ENCODE measurements around the gene SMURF1. TPM values are rescaled to one million over a fixed set of nuclear protein-coding genes. Genes with fewer than 3 reads are reported as not detected.

Gene SMURF1
- total and polyA plus RNA-seq, 5 experiments from 2014 or later = 0.95 to 29.1 (median 3.2) TPM

DNA sequence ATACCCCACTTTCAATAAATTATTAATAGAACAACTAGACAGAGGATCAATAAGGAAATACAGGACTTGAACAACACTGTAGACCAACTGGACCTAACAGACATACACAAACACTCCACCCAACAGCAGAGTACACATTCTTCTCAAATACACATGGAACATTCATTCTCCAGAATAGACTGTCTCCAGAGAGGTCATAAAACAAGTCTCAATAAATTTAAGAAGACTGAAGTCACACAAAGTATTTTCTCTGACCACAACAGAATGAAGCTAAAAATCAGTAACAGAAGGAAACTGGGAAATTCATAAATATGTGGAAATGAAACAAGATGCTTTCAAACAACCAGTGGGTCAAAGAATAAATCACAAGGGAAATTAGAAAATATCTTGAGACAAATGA lies 119.8 kb downstream of the SMURF1 start:
- H3K9me3 Mint-ChIP-seq = no peaks in the 10 kb centered on the region

DNA sequence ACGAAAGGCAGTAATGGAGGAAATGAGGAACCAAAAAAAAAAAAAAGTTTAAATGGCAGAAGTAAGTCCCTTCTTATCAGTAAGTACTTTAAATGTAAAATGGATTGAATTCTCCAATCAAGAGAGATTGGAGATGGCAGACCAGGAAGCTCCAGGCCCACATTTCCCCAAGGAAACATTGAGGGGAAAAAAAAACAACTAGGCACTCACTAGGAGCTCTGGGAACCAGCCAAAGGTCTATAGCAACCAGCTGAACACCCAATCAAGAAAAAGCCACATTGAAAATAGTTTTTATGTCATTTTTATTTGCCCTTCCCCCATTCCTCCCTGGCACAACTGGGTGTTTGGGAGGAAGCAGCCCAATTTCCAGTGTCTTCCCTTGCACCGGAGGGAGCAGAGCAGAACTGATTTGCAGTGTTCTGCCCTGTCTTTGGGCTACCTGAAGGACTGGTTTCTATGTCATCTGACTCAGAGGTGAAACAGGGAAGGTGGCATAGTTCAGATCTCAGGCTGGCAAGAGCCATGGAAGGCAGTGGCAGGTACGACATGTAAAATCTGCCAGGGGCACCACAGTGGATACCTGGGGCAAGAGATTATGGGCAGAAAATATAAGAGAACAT lies 121.9 kb downstream of the SMURF1 start:
- peak overlapping the region in 5 of 10 donors; percentile 6 to 86 (median 45) for H3K27ac Mint-ChIP-seq
- DNase-seq = peak in 1 of 10 donors; percentile 8
- H3K36me3 Mint-ChIP-seq = peaks cover 5 to 43% (median 13%) of the 10 kb centered on the region in 3 donors
- peaks cover 0 to 12% (median 6%) of the 10 kb centered on the region in 4 donors for H3K4me1 Mint-ChIP-seq
- H3K27me3 Mint-ChIP-seq = no peaks in the 10 kb centered on the region
- POLR2A ChIA-PET = interaction anchor here (0.6 kb wide), 1 partner anchor 155 kb away, joined by 3 read pairs; no protein-coding TSS in a partner anchor
- ATAC-seq = no peak
- H3K4me3 Mint-ChIP-seq = no peak overlapping the region
- no peaks in the 10 kb centered on the region for H3K9me3 Mint-ChIP-seq

More for the DNA sequence above, 119.8 kb downstream of the SMURF1 start:
- ATAC-seq (no peak), DNase-seq (no peak)
- peaks cover 1 to 53% (median 15%) of the 10 kb centered on the region in 3 donors for H3K36me3 Mint-ChIP-seq
- H3K4me1 Mint-ChIP-seq = peaks cover 0 to 13% (median 5%) of the 10 kb centered on the region in 4 donors
- H3K27me3 Mint-ChIP-seq = no peaks in the 10 kb centered on the region
- peak overlapping the region in 5 of 10 donors; percentile 3 to 83 (median 68) for H3K27ac Mint-ChIP-seq
- H3K4me3 Mint-ChIP-seq = no peak overlapping the region
- POLR2A ChIA-PET = no interaction called here

DNA sequence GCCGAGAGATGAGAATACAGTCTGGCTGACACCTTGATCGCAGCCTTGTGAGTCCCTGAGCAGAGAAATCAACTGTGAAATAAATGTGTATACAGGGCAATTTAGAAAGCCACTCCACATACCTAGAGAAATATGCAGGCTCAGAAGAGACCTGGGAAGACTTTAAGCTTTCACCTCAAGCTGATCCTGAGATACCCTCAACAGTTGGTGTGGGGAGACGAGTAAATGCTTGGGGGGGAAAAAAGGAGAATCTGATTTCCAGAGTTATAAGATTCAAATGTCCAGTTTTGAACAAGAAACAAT lies 123.5 kb downstream of the SMURF1 start:
- Mint-ChIP-seq H3K4me3 (no peak overlapping the region), H3K27me3 (no peaks in the 10 kb centered on the region), H3K27ac (no peak overlapping the region), H3K4me1 (peaks cover 6 to 16% (median 9%) of the 10 kb centered on the region in 4 donors), H3K9me3 (no peaks in the 10 kb centered on the region), H3K36me3 (peaks cover 11 to 54% (median 24%) of the 10 kb centered on the region in 3 donors)
- ATAC-seq (no peak), DNase-seq (no peak)
- POLR2A ChIA-PET = no interaction called here

DNA sequence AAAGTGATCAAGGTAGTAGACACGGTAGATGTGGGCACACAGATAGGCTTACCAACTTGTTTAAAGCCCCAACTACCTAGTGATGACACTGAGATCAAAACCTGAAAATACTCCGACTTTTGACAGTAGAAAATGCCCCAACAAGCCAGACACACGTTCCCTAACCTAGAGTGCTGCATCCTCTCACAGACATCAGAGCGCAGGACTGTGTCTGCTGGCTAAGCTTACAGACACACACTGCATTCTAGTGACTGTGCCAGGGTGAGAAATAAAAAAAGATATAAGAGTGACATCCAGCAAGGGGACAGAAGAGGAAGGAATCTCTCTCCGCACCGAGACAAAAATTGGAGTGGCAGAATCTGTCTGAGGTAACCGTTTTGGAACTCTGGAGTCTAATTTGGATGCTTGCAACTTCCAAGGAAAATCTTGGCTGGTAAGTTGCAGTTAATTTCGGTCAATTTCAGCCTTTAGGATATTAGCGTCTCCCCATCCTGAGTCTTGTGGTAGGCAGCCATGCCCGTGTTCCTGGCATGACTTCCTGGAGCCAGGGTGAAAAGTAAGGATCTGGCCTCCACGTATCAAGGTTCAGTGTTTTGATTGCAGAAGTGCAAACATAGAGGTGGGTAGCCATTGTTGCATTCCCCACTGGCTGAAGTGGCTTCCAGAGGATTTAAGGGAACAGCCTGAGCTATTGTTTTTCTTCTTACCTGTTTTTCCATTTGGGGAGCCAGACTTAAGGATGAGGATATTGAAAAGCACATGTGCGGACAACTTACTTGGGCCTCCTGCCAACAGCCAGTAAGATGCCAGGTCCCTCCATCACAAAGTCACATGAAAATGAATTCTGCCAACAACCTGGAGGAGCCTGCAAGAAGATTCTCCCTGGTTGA lies 124.1 kb downstream of the SMURF1 start:
- H3K27ac Mint-ChIP-seq = peak overlapping the region in 2 of 10 donors; percentile 3 to 59
- H3K9me3 Mint-ChIP-seq = no peaks in the 10 kb centered on the region
- no peak overlapping the region for H3K4me3 Mint-ChIP-seq
- ATAC-seq (no peak), DNase-seq (no peak)
- peaks cover 11 to 60% (median 29%) of the 10 kb centered on the region in 3 donors for H3K36me3 Mint-ChIP-seq
- POLR2A ChIA-PET = no interaction called here
- no peaks in the 10 kb centered on the region for H3K27me3 Mint-ChIP-seq
- H3K4me1 Mint-ChIP-seq = peaks cover 6 to 19% (median 9%) of the 10 kb centered on the region in 4 donors

DNA sequence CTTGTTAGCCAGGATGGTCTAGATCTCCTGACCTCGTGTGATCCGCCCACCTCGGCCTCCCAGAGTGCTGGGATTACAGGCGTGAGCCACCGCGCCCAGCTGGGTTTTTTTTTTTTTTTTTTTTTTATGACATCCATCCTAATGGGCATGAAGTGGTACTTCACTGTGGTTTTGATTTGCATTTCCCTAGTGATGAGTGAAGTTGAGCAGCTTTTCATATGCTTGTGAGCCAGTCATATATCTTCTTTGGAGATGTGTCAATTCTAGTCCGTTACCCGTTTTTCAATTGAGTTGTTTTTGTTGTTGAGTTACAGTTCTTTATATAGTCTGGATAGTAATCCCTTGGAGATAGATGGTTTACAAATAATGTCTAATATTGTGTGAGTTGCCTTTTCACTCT lies 127.7 kb downstream of the SMURF1 start:
- H3K36me3 Mint-ChIP-seq = peaks cover 15 to 88% (median 56%) of the 10 kb centered on the region in 3 donors
- POLR2A ChIA-PET = no interaction called here
- H3K4me3 Mint-ChIP-seq = no peak overlapping the region
- H3K9me3 Mint-ChIP-seq = no peaks in the 10 kb centered on the region
- DNase-seq = no peak
- no peak for ATAC-seq
- peaks cover 2 to 8% (median 7%) of the 10 kb centered on the region in 4 donors for H3K4me1 Mint-ChIP-seq
- H3K27me3 Mint-ChIP-seq = no peaks in the 10 kb centered on the region
- H3K27ac Mint-ChIP-seq = peak overlapping the region in 2 of 10 donors; percentile 3 to 41

DNA sequence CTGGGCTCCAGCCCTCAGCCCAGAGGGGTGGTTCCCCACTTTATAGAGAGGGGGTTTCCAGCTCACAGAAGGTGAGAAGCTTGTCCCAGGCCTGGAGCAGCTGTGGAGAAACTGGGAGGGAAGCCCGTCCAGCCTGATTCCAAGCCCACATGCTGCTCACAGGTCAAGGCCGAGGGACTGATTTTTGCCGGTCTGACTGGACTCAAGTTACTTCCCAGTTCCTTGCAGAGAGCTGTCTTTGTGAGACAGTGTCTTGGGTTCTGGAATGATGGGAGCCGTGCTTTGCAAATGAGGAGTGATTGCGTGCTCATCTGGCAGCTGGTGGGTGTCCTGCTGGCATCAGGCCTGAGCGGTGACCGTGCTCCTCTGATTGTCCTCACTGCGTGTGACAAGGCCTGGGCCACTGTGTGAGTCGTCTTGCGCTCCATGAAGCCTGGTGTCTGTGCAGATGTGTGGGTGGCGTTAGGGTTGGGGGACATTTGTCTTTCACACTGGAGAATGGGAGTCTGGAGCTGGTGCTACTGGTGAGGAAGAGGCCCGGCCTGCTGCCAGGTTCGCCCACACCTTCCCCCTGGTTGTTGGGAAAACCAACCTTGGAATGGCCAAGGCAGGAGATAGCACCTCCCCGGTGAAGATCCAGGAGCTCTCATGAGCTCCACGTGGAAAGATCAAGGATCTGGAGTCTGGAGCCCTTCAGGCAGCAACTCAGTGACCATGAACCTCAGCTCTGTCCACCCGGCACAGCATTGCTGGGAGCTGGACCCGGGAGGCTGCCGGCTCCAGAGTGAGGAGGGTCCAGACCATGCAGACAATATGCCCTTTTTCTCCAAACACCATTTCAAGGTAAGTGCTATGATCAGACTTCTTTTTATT lies 129.6 kb downstream of the SMURF1 start:
- DNase-seq (no peak), ATAC-seq (no peak)
- POLR2A ChIA-PET = no interaction called here
- Mint-ChIP-seq H3K4me1 (peaks cover 2 to 8% (median 7%) of the 10 kb centered on the region in 4 donors), H3K9me3 (no peaks in the 10 kb centered on the region), H3K36me3 (peaks cover 19 to 88% (median 57%) of the 10 kb centered on the region in 3 donors), H3K27ac (peak overlapping the region in 2 of 10 donors; percentile 43 to 61), H3K4me3 (no peak overlapping the region), H3K27me3 (no peaks in the 10 kb centered on the region)

DNA sequence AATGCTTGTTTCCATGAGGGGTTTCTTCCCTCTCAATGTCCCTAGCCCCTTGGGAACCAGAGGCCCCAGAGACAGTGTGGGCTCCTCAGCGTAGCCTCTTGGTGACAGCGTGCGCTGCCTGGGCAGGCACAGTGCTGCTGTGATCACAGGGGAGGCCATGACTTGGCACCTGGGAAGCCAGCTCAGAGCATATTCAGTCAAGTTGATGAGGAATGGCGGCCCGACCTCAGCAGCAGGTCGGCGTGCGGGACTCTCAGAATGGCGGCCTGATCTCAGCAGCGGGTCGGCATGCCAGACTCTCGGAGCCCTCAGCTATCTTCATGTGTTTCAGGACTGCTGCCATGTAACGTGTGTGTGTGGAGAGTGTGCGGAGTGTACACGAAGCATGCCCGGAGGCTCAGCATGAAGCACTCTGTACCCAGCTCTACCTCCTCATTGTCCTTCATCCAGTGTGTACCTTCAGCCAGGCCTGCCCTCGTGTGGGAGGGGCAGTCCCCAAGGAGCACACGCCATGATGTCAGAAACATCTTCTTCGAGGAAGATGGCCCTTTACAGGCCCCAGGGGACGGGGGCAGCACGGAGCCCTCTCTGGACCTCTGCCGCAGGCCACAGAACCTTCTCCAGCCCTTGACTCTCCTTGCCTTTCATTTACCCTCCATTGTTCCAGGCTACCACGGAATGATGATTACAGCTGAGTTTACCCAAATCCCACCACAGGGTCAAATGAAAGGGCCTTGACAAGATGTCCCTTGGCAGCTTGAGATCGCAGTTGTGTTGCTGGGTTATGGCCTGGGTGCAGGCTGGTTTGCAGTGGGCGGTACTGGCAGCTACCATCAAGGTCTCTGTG lies 130.4 kb downstream of the SMURF1 start:
- DNase-seq (no peak), ATAC-seq (no peak)
- Mint-ChIP-seq H3K36me3 (peaks cover 15 to 88% (median 57%) of the 10 kb centered on the region in 3 donors), H3K27ac (no peak overlapping the region), H3K9me3 (no peaks in the 10 kb centered on the region), H3K4me3 (no peak overlapping the region), H3K4me1 (peaks cover 1 to 8% (median 6%) of the 10 kb centered on the region in 4 donors), H3K27me3 (no peaks in the 10 kb centered on the region)
- POLR2A ChIA-PET = no interaction called here

DNA sequence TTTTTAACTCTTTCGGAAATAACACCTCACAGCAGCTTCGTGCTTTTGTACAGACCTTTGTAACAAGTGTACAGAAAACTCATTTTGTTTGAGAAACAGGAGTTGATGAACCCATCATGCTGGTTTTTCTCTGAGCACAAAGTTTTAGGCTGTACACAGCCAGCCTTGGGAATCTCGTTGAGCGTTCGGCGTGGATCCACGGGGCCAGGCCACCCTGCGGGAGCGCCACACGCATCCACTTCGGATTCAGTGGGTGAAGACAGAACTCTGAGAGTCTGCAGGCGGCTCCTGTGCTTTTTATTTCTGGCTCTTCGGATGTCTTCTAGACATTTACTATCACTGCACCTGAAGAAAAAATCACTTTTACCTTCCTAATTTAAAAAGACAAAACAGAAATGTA lies 131.2 kb downstream of the SMURF1 start:
- DNase-seq (no peak), ATAC-seq (no peak)
- Mint-ChIP-seq H3K36me3 (peaks cover 15 to 91% (median 57%) of the 10 kb centered on the region in 3 donors), H3K27ac (no peak overlapping the region), H3K4me1 (peaks cover 0 to 8% (median 6%) of the 10 kb centered on the region in 4 donors), H3K27me3 (no peaks in the 10 kb centered on the region), H3K9me3 (no peaks in the 10 kb centered on the region), H3K4me3 (no peak overlapping the region)
- POLR2A ChIA-PET = no interaction called here

DNA sequence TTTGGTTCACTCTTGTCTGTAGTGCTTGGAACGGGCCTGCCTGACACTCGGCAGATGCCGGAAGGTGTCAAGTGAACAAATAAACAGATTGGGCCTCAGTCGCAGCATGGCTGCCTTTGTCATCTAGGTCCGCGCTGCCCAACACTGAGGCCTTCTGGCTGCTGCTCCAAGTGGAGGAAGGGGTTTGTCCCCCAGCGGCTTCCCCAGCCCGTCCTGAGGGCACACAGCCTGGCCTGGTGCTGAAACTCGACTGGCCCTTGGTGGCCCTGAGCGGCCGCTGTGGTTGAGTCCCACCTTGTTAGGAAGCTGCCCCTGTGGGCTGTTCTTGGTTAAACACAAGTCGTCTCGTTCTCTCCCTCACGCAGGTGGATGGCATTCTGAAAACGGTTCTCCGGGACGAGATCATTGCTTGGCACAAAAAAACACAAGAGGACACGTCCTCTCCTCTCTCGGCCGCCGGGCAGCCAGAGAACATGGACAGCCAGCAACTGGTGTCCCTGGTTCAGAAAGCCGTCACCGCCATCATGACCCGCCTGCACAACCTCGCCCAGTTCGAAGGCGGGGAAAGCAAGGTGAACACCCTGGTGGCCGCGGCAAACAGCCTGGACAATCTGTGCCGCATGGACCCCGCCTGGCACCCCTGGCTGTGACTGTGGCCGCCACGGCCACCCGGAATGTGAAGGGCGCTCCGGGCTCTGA lies 132.1 kb downstream of the SMURF1 start:
- DNase-seq (peak in 1 of 10 donors; percentile 10), ATAC-seq (no peak)
- no peak overlapping the region for H3K27ac Mint-ChIP-seq
- H3K36me3 Mint-ChIP-seq = peaks cover 15 to 95% (median 61%) of the 10 kb centered on the region in 3 donors
- POLR2A ChIA-PET = no interaction called here
- no peak overlapping the region for H3K4me3 Mint-ChIP-seq
- H3K9me3 Mint-ChIP-seq = no peaks in the 10 kb centered on the region
- H3K4me1 Mint-ChIP-seq = peaks cover 0 to 8% (median 5%) of the 10 kb centered on the region in 4 donors
- H3K27me3 Mint-ChIP-seq = no peaks in the 10 kb centered on the region

DNA sequence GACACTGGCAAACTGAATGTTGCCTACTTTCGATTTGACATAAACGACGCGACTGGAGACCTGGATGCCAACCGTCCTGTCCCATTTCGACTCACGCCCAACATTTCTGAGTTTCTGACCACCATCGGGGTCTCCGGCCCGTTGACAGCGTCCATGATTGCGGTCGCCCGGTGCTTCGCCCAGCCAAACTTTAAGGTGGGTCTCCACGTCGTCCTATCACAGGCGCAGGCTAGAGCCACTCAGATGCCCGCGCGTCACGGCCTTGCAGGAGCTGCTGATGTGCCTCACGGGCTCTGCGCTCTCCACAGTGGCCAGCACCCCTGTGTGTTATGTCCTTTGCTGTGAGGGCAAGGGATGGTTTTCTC lies 132.6 kb downstream of the SMURF1 start:
- Mint-ChIP-seq H3K4me1 (peaks cover 0 to 4% (median under 1%) of the 10 kb centered on the region in 4 donors), H3K27me3 (no peaks in the 10 kb centered on the region), H3K36me3 (peaks cover 10 to 95% (median 61%) of the 10 kb centered on the region in 3 donors), H3K9me3 (no peaks in the 10 kb centered on the region), H3K4me3 (no peak overlapping the region), H3K27ac (no peak overlapping the region)
- ATAC-seq (no peak), DNase-seq (peak in 1 of 10 donors; percentile 9)
- POLR2A ChIA-PET = no interaction called here

DNA sequence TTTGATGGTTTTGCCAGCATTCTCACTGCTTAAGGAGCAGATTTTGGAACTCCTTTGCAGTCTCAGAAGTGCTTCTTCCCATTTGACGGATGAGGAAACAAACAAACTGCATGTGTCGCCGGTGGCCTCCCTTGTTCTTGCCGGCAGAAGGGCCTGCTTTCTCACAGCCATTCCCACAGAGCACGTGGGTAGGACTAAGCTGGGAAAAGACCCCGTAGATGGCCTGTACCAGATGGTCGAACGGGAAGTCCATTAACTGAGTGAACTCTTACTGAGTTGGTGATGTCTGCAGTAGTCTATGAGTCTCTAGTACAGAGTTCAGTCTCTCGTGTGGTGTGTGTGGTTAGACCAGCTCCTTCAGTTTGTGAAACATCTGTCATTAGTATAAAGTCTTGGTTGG lies 133.6 kb downstream of the SMURF1 start:
- no peak for ATAC-seq
- no peaks in the 10 kb centered on the region for H3K9me3 Mint-ChIP-seq
- POLR2A ChIA-PET = no interaction called here
- no peaks in the 10 kb centered on the region for H3K27me3 Mint-ChIP-seq
- H3K4me3 Mint-ChIP-seq = no peak overlapping the region
- DNase-seq = no peak
- H3K4me1 Mint-ChIP-seq = peaks cover 0 to 4% (median 0%) of the 10 kb centered on the region in 4 donors
- peak overlapping the region in 3 of 10 donors; percentile 13 to 73 (median 71) for H3K27ac Mint-ChIP-seq
- H3K36me3 Mint-ChIP-seq = peaks cover 9 to 95% (median 56%) of the 10 kb centered on the region in 3 donors
